SK-N-SH treated with all-trans-retinoic acid at 6 μM for 48 hours (cell line): ENCODE measurements around the gene BCL2L13.
"Not testable (repeated sequence)": the region's sequence is repeated elsewhere in the genome, so short reads cannot be mapped to it uniquely, and the experiment has no call there.

ENCODE experiments used
- ATAC-seq: fragments of 200-7000 bp; cut with Tn5 transposase; 3 replicates; pipeline ENCODE4 v1.9.1; 2020; ENCODE audit warnings: mild to moderate bottlenecking, moderate library complexity
- BACH2 ChIP-seq: fragments of 250-450 bp; sonication (Bioruptor Pico); IDR thresholded peaks from 2 replicates; pipeline ENCODE4 v1.9.0; 2021; ENCODE audit warnings: mild to moderate bottlenecking, borderline replicate concordance
- CREB5 ChIP-seq: fragments of 250-450 bp; sonication (Bioruptor Pico); IDR thresholded peaks from 2 replicates; pipeline ENCODE4 v1.5.1; 2020; ENCODE audit warnings: low read depth, mild to moderate bottlenecking, moderate library complexity
- CSDC2 ChIP-seq: fragments of 250-450 bp; sonication (Bioruptor Pico); IDR thresholded peaks from 2 replicates; pipeline ENCODE4 v1.5.0; 2020; ENCODE audit warnings: mild to moderate bottlenecking, moderate library complexity
- CSRNP3 ChIP-seq: fragments of 250-450 bp; sonication (Bioruptor Pico); IDR thresholded peaks from 2 replicates; pipeline ENCODE4 v1.5.1; 2021; ENCODE audit warnings: mild to moderate bottlenecking, moderate library complexity
- ESRRG ChIP-seq: fragments of 250-450 bp; sonication (Bioruptor Pico); IDR thresholded peaks from 2 replicates; pipeline ENCODE4 v1.6.1; 2021; ENCODE audit warnings: mild to moderate bottlenecking
- GLIS3 ChIP-seq: fragments of 250-450 bp; sonication (Bioruptor Pico); IDR thresholded peaks from 2 replicates; pipeline ENCODE4 v1.5.0; 2020; ENCODE audit warnings: mild to moderate bottlenecking, moderate library complexity
- ISL1 ChIP-seq: fragments of 250-450 bp; sonication (Bioruptor Pico); IDR thresholded peaks from 2 replicates; pipeline ENCODE4 v2.1.2; 2022; ENCODE audit warnings: mild to moderate bottlenecking, moderate library complexity
- OSR1 ChIP-seq: fragments of 250-450 bp; sonication (Bioruptor Pico); IDR thresholded peaks from 2 replicates; pipeline ENCODE4 v1.8.0; 2022; ENCODE audit warnings: moderate library complexity, mild to moderate bottlenecking, inconsistent platforms
- POU6F1 ChIP-seq: fragments of 250-450 bp; sonication (Bioruptor Pico); IDR thresholded peaks from 2 replicates; pipeline ENCODE4 v1.8.0; 2021; ENCODE audit warnings: low read depth, mild to moderate bottlenecking, moderate library complexity, borderline replicate concordance
- PPARA ChIP-seq: fragments of 250-450 bp; sonication (Bioruptor Pico); IDR thresholded peaks from 2 replicates; pipeline ENCODE4 v1.5.0; 2020; ENCODE audit warnings: mild to moderate bottlenecking, borderline replicate concordance
- RARB ChIP-seq: fragments of 250-450 bp; sonication (Bioruptor Pico); IDR thresholded peaks from 2 replicates; pipeline ENCODE4 v1.8.0; 2021; ENCODE audit warnings: mild to moderate bottlenecking, moderate library complexity
- SNAI2 ChIP-seq: fragments of 250-450 bp; sonication (Bioruptor Pico); IDR thresholded peaks from 2 replicates; pipeline ENCODE4 v1.5.0; 2020; ENCODE audit warnings: mild to moderate bottlenecking, moderate library complexity
- TCF4 ChIP-seq: fragments of 250-450 bp; sonication (Bioruptor Pico); IDR thresholded peaks from 2 replicates; pipeline ENCODE4 v1.8.0; 2021; ENCODE audit warnings: mild to moderate bottlenecking, moderate library complexity, borderline replicate concordance
- TOX ChIP-seq: fragments of 250-450 bp; sonication (Bioruptor Pico); IDR thresholded peaks from 2 replicates; pipeline ENCODE4 v1.8.0; 2021; ENCODE audit warnings: mild to moderate bottlenecking, moderate library complexity, borderline replicate concordance
- TSHZ2 ChIP-seq: fragments of 250-450 bp; sonication (Bioruptor Pico); IDR thresholded peaks from 2 replicates; pipeline ENCODE4 v1.5.0; 2020; ENCODE audit warnings: mild to moderate bottlenecking, moderate library complexity
- ZC3H10 ChIP-seq: fragments of 250-450 bp; sonication (Bioruptor Pico); IDR thresholded peaks from 2 replicates; pipeline ENCODE4 v1.5.1; 2021; ENCODE audit warnings: mild to moderate bottlenecking, moderate library complexity
- ZFP3 ChIP-seq: fragments of 250-450 bp; sonication (Bioruptor Pico); IDR thresholded peaks from 2 replicates; pipeline ENCODE4 v1.5.0; 2020; ENCODE audit warnings: mild to moderate bottlenecking, moderate library complexity
- ZFP30 ChIP-seq: fragments of 450-650 bp; formaldehyde crosslinking; IDR thresholded peaks from 2 replicates; pipeline ENCODE4 v1.5.0; 2022; ENCODE audit warnings: mild to moderate bottlenecking, moderate library complexity
- ZNF565 ChIP-seq: fragments of 450-650 bp; formaldehyde crosslinking; conservative IDR thresholded peaks from 2 replicates; pipeline ENCODE4 v1.5.0; 2020; ENCODE audit warnings: low read depth, mild to moderate bottlenecking, moderate library complexity
- ZNF70 ChIP-seq: fragments of 450-650 bp; formaldehyde crosslinking; IDR thresholded peaks from 2 replicates; pipeline ENCODE4 v1.5.0; 2020; ENCODE audit warnings: mild to moderate bottlenecking, moderate library complexity
- ZNF8 ChIP-seq: fragments of 450-650 bp; formaldehyde crosslinking; IDR thresholded peaks from 2 replicates; pipeline ENCODE4 v1.5.0; 2020; ENCODE audit warnings: mild to moderate bottlenecking, moderate library complexity
- TF ChIP-seq, protein P1 (sequence below): fragments of 250-450 bp; sonication (Bioruptor Pico); IDR thresholded peaks from 2 replicates; pipeline ENCODE4 v1.8.0; 2020; ENCODE audit warnings: mild to moderate bottlenecking, moderate library complexity, borderline replicate concordance

The BCL2L13 gene

DNA sequence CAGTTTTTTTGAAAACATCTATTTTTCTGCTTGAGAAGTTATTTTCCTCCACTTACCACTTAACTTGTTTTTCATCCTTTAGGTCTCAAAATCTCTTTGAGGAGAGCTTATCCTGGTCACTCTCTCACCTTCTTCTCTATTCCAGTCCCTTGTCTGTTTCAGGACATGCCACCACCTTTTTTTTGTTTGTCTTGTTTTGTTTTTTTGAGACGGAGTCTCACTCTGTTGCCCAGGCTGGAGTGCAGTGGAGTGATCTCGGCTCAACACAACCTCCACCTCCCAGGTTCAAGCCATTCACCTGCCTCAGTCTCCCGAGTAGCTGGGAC lies 4.6 kb upstream of the BCL2L13 start:
- ATAC-seq: no peak

DNA sequence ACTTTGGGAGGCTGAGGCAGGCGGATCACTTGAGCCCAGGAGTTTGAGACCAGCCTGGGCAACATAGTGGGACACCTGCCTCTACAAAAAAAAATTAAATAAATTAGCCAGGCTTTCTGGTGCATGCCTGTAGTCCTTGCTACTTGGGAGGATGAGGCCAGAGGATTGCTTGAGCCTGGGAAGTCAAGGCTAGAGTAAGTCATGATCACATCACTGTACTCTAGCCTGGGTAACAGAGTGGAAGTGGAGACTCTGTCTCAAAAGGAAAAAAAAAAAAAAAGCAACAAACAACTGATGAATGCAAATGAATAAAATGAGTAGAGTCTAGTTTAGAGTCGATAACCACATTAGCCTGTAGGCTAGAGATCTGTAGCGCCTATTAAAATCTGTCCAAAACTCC lies 3.9 kb upstream of the BCL2L13 start:
- TF ChIP-seq, protein P1, sequence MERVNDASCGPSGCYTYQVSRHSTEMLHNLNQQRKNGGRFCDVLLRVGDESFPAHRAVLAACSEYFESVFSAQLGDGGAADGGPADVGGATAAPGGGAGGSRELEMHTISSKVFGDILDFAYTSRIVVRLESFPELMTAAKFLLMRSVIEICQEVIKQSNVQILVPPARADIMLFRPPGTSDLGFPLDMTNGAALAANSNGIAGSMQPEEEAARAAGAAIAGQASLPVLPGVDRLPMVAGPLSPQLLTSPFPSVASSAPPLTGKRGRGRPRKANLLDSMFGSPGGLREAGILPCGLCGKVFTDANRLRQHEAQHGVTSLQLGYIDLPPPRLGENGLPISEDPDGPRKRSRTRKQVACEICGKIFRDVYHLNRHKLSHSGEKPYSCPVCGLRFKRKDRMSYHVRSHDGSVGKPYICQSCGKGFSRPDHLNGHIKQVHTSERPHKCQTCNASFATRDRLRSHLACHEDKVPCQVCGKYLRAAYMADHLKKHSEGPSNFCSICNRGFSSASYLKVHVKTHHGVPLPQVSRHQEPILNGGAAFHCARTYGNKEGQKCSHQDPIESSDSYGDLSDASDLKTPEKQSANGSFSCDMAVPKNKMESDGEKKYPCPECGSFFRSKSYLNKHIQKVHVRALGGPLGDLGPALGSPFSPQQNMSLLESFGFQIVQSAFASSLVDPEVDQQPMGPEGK (CRISPR knock-in tag): no peak
- no peak for TF ChIP-seq CSRNP3 (CRISPR knock-in tag)
- no peak for TF ChIP-seq ZNF70 (CRISPR knock-in tag)
- no peak for TF ChIP-seq BACH2 (CRISPR knock-in tag)
- no peak for TF ChIP-seq CREB5
- no peak for TF ChIP-seq ESRRG
- TF ChIP-seq ISL1 (CRISPR knock-in tag): no peak
- no peak for TF ChIP-seq ZFP3
- no peak for TF ChIP-seq SNAI2 (CRISPR knock-in tag)
- no peak for TF ChIP-seq ZNF8 (CRISPR knock-in tag)
- ATAC-seq: no peak

More for the DNA sequence above, 4.6 kb upstream of the BCL2L13 start:
- TF ChIP-seq ZFP3 (no peak), CSDC2 (CRISPR knock-in tag) (no peak), CSRNP3 (CRISPR knock-in tag) (no peak), POU6F1 (CRISPR knock-in tag) (no peak), ZNF70 (CRISPR knock-in tag) (no peak), ZFP30 (CRISPR knock-in tag) (no peak), BACH2 (CRISPR knock-in tag) (no peak), ZNF8 (CRISPR knock-in tag) (no peak), TOX (CRISPR knock-in tag) (no peak), ZC3H10 (CRISPR knock-in tag) (no peak), ZNF565 (CRISPR knock-in tag) (no peak), SNAI2 (CRISPR knock-in tag) (no peak), GLIS3 (CRISPR knock-in tag) (no peak), PPARA (no peak), TSHZ2 (CRISPR knock-in tag) (no peak), RARB (CRISPR knock-in tag) (no peak), TCF4 (CRISPR knock-in tag) (no peak), OSR1 (CRISPR knock-in tag) (no peak)
- TF ChIP-seq, protein P1 (CRISPR knock-in tag): no peak

- not testable (repeated sequence) for ATAC-seq
These were observed 1.7 kb upstream of the BCL2L13 start for GRCh38 chr22:17636850-17637249.
